ENCODE data around the gene TFF3. TPM values are rescaled to one million over a fixed set of nuclear protein-coding genes. Genes with fewer than 3 reads are reported as not detected.
A peak's percentile ranks its signal among the peaks of the same experiment; 100 is the strongest.

TFF3 gene
- total RNA-seq, 1 donor: not detected

GRCh38 chr21:42291751-42292562, 23.3 kb downstream of the TFF3 start:
- no peak for DNase-seq (ENCODE audit: low read depth in 2 of 3, low spot score in 2 of 3)

- DNase-seq (ENCODE audit: low read depth in 2 of 3, low spot score in 2 of 3): no peak
These were observed 24.0 kb downstream of the TFF3 start for GRCh38 chr21:42291003-42291750.

- no peak for DNase-seq (ENCODE audit: low read depth in 2 of 3, low spot score in 2 of 3)
These were observed 24.7 kb downstream of the TFF3 start for GRCh38 chr21:42290505-42290904.

GRCh38 chr21:42289926-42290325, 25.3 kb downstream of the TFF3 start:
- DNase-seq (ENCODE audit: low read depth in 2 of 3, low spot score in 2 of 3): no peak

- no peak for DNase-seq (ENCODE audit: low read depth in 2 of 3, low spot score in 2 of 3)
These were observed 26.2 kb downstream of the TFF3 start for GRCh38 chr21:42288962-42289361.

- no peak for DNase-seq (ENCODE audit: low read depth in 2 of 3, low spot score in 2 of 3)
These were observed 27.8 kb downstream of the TFF3 start for GRCh38 chr21:42287193-42288083.

GRCh38 chr21:42286416-42286815, 28.8 kb downstream of the TFF3 start:
- no peak for DNase-seq (ENCODE audit: low read depth in 2 of 3, low spot score in 2 of 3)

GRCh38 chr21:42285569-42286245, 29.5 kb downstream of the TFF3 start:
- DNase-seq (ENCODE audit: low read depth in 2 of 3, low spot score in 2 of 3): no peak

GRCh38 chr21:42282715-42283114, 32.5 kb downstream of the TFF3 start:
- no peak for DNase-seq (ENCODE audit: low read depth in 2 of 3, low spot score in 2 of 3)

- DNase-seq (ENCODE audit: low read depth in 2 of 3, low spot score in 2 of 3): no peak
These were observed 33.2 kb downstream of the TFF3 start for GRCh38 chr21:42282021-42282420.

GRCh38 chr21:42281181-42281680, 34.0 kb downstream of the TFF3 start:
- DNase-seq (ENCODE audit: low read depth in 2 of 3, low spot score in 2 of 3): no peak

GRCh38 chr21:42280356-42281180, 34.6 kb downstream of the TFF3 start:
- DNase-seq (ENCODE audit: low read depth in 2 of 3, low spot score in 2 of 3): no peak

- no peak for DNase-seq (ENCODE audit: low read depth in 2 of 3, low spot score in 2 of 3)
These were observed 35.3 kb downstream of the TFF3 start for GRCh38 chr21:42279888-42280287.

- DNase-seq (ENCODE audit: low read depth in 2 of 3, low spot score in 2 of 3): no peak
These were observed 35.8 kb downstream of the TFF3 start for GRCh38 chr21:42279341-42279871.

GRCh38 chr21:42278451-42279149, 36.6 kb downstream of the TFF3 start:
- no peak for DNase-seq (ENCODE audit: low read depth in 2 of 3, low spot score in 2 of 3)

- DNase-seq (ENCODE audit: low read depth in 2 of 3, low spot score in 2 of 3): no peak
These were observed 37.6 kb downstream of the TFF3 start for GRCh38 chr21:42277593-42277992.

GRCh38 chr21:42276526-42277154, 38.6 kb downstream of the TFF3 start:
- DNase-seq (ENCODE audit: low read depth in 2 of 3, low spot score in 2 of 3): peak in 1 of 3 donors; percentile 40

- DNase-seq (ENCODE audit: low read depth in 2 of 3, low spot score in 2 of 3): no peak
These were observed 39.1 kb downstream of the TFF3 start for GRCh38 chr21:42276076-42276475.

All from hematopoietic multipotent progenitor cell (in vitro differentiated cells).